ENCODE measurements around the gene ADAMTS1. TPM values are rescaled to one million over a fixed set of nuclear protein-coding genes. Genes with fewer than 3 reads are reported as not detected.

ADAMTS1 gene
- total RNA-seq, 2 donors from 2014 or later, result 24.2 to 24.3 TPM

GRCh38 chr21:26836528-26836927 lies 8.7 kb downstream of the ADAMTS1 start:
- Mint-ChIP-seq H3K36me3 (ENCODE audit: low read depth) (peaks cover 44% of the 10 kb centered on the region), H3K27ac (no peak overlapping the region), H3K27me3 (ENCODE audit: insufficient read depth) (no peaks in the 10 kb centered on the region), H3K4me1 (peaks cover 4% of the 10 kb centered on the region), H3K9me3 (no peaks in the 10 kb centered on the region), H3K4me3 (no peak overlapping the region)
- Histone ChIP-seq H3K4me1 (ENCODE audit: control insufficient read depth, insufficient read depth, low read length) (no peaks in the 10 kb centered on the region), H3K36me3 (ENCODE audit: control insufficient read depth, insufficient read depth, low read length) (peaks cover 56% of the 10 kb centered on the region), H3K4me3 (ENCODE audit: low read length) (no peak overlapping the region), H3K9ac (ENCODE audit: extremely low read depth, low read length, poor library complexity, severe bottlenecking) (no peak overlapping the region), H3K27me3 (ENCODE audit: control insufficient read depth, insufficient read depth, low read length, poor library complexity, severe bottlenecking) (no peaks in the 10 kb centered on the region), H3K27ac (ENCODE audit: low read depth, low read length) (no peak overlapping the region), H3K9me3 (ENCODE audit: control insufficient read depth, low read length) (no peaks in the 10 kb centered on the region)
- no peak for DNase-seq
- WGBS, 2 experiments (ENCODE audit: insufficient coverage in 1 of 2, insufficient read length in 1 of 2), result 88 to 95% methylated on average over 1 to 2 of the region's 3 CpGs
- TF ChIP-seq CTCF (conservative IDR thresholded peaks at IDR 0.05), result no peak

- no peak for TF ChIP-seq CTCF (conservative IDR thresholded peaks at IDR 0.05)
- no peak overlapping the region for H3K9ac ChIP-seq (ENCODE audit: extremely low read depth, low read length, poor library complexity, severe bottlenecking)
- H3K9me3 ChIP-seq (ENCODE audit: control insufficient read depth, low read length), result no peaks in the 10 kb centered on the region
Measured at GRCh38 chr21:26835714-26836265, 9.4 kb downstream of the ADAMTS1 start.

GRCh38 chr21:26835027-26835713 lies 10.0 kb downstream of the ADAMTS1 start:
- H3K36me3 Mint-ChIP-seq (ENCODE audit: low read depth), result peaks cover 35% of the 10 kb centered on the region
- Histone ChIP-seq H3K4me3 (ENCODE audit: low read length) (no peak overlapping the region), H3K27me3 (ENCODE audit: control insufficient read depth, insufficient read depth, low read length, poor library complexity, severe bottlenecking) (no peaks in the 10 kb centered on the region), H3K4me1 (ENCODE audit: control insufficient read depth, insufficient read depth, low read length) (no peaks in the 10 kb centered on the region), H3K9me3 (ENCODE audit: control insufficient read depth, low read length) (no peaks in the 10 kb centered on the region), H3K9ac (ENCODE audit: extremely low read depth, low read length, poor library complexity, severe bottlenecking) (no peak overlapping the region), H3K27ac (ENCODE audit: low read depth, low read length) (no peak overlapping the region), H3K36me3 (ENCODE audit: control insufficient read depth, insufficient read depth, low read length) (peaks cover 44% of the 10 kb centered on the region)
- no peak overlapping the region for H3K27ac Mint-ChIP-seq
- 93% methylated on average over 3 to 6 of the region's 7 CpGs for WGBS, 2 experiments (ENCODE audit: insufficient coverage in 1 of 2, insufficient read length in 1 of 2)
- H3K9me3 Mint-ChIP-seq, result no peaks in the 10 kb centered on the region
- H3K4me1 Mint-ChIP-seq, result peaks cover 4% of the 10 kb centered on the region
- no peak for TF ChIP-seq CTCF (conservative IDR thresholded peaks at IDR 0.05)
- H3K4me3 Mint-ChIP-seq, result no peak overlapping the region
- H3K27me3 Mint-ChIP-seq (ENCODE audit: insufficient read depth), result no peaks in the 10 kb centered on the region
- DNase-seq, result no peak

More at GRCh38 chr21:26835714-26836265, 9.4 kb downstream of the ADAMTS1 start:
- H3K4me1 Mint-ChIP-seq, result peaks cover 4% of the 10 kb centered on the region
- DNase-seq, result no peak
- WGBS, 2 experiments (ENCODE audit: insufficient coverage in 1 of 2, insufficient read length in 1 of 2), result 91% methylated on average over 2 of the region's 2 CpGs; no CpG with 5 or more reads in 1 of the 2 experiments
- no peaks in the 10 kb centered on the region for H3K9me3 Mint-ChIP-seq
- H3K4me3 ChIP-seq (ENCODE audit: low read length), result no peak overlapping the region
- no peak overlapping the region for H3K27ac Mint-ChIP-seq
- peaks cover 50% of the 10 kb centered on the region for H3K36me3 ChIP-seq (ENCODE audit: control insufficient read depth, insufficient read depth, low read length)
- no peaks in the 10 kb centered on the region for H3K27me3 Mint-ChIP-seq (ENCODE audit: insufficient read depth)
- peaks cover 41% of the 10 kb centered on the region for H3K36me3 Mint-ChIP-seq (ENCODE audit: low read depth)
- H3K4me1 ChIP-seq (ENCODE audit: control insufficient read depth, insufficient read depth, low read length), result no peaks in the 10 kb centered on the region
- no peak overlapping the region for H3K27ac ChIP-seq (ENCODE audit: low read depth, low read length)
- H3K27me3 ChIP-seq (ENCODE audit: control insufficient read depth, insufficient read depth, low read length, poor library complexity, severe bottlenecking), result no peaks in the 10 kb centered on the region
- H3K4me3 Mint-ChIP-seq, result no peak overlapping the region

All from endodermal cell (in vitro differentiated cells).